Measurements from ENCODE around the gene TACR1.

TACR1 gene

DNA sequence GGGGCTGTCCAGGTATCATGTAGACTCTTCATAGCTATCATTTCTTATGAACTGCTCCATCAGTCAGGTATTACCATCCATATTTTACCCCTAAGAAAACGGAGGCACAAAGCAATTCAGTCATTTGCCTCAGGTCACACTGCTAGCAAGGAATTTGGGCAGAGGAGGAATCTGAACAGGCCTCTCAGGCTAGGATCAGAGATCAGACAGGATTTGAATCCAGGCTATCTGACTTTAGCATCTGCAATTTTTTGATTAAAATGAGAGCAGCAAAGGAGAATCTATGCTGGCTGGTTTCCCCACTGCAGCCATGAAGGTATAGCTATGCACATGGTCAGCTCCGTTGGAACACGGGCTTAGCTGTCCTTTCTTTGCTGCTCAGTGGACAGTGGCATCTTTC lies 60.1 kb downstream of the TACR1 start:
- DNase-seq = no peak

DNA sequence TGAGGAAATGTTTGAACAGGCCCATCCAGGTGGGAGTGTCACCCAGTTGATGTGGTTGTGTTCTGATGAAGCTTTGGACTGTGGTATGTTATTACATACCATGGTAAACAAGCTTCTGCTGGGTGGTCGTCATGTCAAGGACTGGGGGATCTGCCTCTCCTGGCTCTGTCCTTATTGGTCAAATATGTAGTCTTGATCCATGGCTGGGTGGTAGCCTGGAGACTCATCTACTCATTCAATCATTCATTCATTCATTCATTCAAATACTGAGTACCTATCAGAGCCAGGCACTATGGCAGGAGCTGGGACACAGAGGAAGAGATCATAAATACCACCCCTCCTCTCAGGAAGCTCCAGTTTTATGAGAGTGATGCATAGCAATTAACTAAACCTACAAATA lies 60.8 kb downstream of the TACR1 start:
- no peak for DNase-seq

DNA sequence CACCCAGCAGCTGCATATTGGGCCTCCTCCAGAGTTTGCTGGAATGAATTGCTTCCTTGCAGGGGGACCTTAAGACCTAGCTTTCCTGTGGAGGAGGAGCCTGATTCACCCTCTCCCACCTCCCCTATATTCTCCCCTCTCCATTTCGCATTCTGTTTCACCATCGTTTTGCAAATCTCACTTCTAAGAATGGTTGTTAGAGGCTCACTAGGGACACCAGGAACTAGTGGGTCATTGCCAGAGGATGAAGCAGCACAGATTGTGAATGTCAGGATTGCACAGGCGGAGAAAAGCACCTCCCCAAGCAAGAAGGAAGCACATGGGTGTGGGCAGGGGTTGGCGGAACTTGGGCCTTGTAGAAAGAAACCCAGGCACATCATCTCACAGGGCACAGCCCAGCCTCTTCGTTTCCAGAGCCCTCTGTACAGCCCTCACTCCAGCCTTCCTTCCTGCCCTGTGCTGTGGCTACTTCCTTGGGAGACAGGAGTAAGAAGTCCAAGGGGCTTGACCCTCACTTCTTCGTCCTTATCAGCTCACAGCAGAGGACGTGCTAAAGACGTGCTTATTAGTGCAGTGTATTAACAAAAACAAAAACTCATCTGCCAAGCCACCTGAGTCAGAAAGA lies 63.4 kb downstream of the TACR1 start:
- no peak for DNase-seq

GRCh38 chr2:75134860-75135259 lies 64.5 kb downstream of the TACR1 start:
- no peak for DNase-seq

GRCh38 chr2:75133621-75134570 lies 65.4 kb downstream of the TACR1 start:
- DNase-seq = no peak

DNA sequence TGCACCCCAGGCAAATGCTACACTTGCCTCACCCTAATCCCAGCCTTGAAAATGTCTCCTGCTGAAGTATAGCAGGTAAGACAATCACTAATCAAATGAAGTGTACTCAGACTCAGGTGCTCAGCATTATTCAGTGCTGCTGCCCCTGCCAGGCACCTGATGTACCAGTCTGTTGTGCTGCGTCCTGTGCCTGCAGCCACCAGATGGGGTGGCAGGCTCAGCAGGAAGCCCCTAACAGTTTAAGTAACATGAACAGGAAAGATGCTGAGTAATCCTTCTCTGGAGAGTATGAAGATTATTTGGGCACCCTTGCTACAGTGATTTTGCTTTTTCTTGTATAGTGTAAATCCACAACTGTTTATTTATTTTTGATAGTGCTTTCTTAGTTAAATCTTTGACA lies 69.1 kb downstream of the TACR1 start:
- no peak for DNase-seq

- no peak for DNase-seq
Observed at GRCh38 chr2:75123876-75124275, 75.4 kb downstream of the TACR1 start.

- DNase-seq = no peak
Observed at GRCh38 chr2:75113231-75113869, 86.0 kb downstream of the TACR1 start.

DNA sequence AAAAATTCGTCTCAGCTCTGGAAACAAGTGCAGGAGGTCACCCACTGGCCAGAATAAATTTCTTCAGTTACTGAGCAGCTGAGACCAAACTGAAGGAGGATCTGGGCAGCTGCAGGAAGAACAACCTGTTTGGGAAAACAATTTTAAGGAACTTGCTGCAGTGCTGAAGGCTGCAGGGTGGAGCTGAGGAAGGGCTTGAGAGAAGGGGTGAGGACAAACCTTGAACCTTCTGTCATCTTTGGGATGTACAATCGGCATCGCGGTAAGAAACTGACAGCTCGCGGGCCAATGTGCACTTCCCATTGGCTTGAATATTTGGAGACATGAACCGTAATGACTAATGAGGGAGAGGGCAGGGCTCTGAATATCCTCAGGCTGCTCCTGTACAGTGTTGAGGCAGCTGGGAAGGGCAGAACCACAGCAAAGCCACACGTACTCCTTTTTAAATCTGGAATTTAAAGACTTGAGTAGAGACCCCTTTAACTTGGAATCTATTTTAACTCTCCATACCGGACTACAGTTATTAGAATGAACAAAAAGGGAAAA lies 90.3 kb downstream of the TACR1 start:
- no peak for DNase-seq

- DNase-seq = no peak
Observed at GRCh38 chr2:75102011-75102410, 97.3 kb downstream of the TACR1 start.

DNA sequence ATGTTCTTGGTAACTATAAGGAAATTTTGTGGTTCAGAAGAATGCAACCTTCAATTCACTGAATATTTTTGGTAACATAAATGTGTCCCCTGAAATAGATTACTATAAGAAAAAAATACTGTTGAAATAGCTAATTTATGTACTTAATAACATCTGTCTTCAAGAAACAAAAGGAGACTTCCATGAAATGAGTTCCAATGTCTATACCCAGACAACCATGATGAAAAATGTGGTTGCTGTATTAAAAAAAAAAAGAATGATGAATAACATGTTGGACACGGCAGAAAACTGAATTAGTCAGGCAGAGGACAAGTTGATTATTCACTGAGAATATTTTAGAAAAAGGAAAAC lies 98.5 kb downstream of the TACR1 start:
- no peak for DNase-seq

DNA sequence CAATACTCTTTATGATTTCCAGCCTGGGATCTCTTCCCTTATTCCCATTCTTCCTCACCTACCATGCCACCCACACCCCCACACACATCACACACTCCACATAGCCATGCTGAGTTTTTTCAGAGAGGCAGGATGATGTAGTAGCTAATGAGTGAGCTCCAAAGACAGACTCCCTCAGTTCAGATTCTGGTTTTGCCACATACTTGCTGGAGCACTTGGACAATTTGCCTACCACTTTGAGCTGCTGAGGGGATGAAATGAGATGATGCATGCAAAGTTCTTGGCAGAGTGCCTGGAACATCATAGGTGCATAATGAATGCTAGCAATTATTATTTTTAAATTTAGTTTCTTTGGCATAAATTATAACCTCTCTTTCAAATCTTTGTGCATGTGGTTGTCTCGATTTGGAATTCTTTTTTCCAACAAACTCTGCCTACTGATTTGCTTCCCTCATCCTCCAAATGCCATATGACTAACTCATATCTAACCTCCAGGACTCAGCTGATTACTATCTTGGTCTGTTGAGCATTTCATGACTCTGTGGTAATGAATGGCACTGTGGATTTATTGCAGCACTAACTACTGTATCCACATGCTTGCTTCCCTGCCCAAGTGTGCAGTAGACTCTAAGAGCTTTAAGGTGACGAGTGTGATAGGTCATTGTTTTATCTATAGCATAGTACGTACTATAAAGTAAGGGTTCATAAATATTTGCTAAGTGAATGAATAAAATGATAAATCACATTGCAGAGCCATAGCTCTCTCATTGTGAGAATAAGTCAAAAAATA lies 99.1 kb downstream of the TACR1 start:
- DNase-seq = no peak

DNA sequence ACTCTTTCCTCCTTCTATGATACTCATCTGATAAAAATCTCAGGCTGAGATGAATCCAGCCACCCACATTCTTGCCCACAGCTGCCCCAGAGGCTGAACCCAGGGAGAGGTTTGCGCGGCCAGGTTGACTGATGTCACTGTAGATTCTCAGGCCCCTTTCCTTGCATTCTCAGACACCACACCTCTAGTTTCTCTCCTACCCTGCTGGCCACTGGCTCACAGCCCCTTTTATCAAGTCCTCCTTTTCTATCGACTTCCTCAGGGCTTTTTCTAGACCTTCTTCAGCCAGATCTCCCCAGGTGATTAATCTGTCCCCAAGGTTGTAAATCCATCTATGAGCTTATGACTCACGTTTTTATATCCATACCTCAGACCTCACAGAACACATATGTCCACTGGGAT lies 99.8 kb downstream of the TACR1 start:
- no peak for DNase-seq

GRCh38 chr2:75098856-75099255 lies 100.5 kb downstream of the TACR1 start:
- DNase-seq = no peak

- DNase-seq = no peak
Observed at GRCh38 chr2:75097831-75098230, 101.5 kb downstream of the TACR1 start.

DNA sequence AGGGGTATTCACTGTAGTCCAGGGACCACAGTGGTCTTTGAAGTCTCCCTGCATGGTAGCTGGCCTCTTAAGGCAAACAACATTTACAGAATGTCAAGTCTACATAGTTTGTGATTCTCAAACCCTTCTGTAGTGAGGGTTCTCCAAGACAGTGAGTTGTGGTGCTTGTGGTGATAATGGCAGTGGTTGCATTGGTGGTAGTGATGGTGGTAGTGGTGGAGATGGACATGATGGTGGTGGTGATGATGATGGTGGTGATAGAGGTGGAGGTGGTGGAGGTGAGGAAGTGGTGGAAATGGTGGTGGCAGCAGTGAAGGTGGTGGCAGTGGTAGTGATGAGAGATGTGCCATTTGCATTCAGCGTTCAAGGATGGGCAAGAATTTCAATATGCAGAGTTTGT lies 104.9 kb downstream of the TACR1 start:
- DNase-seq = no peak

DNA sequence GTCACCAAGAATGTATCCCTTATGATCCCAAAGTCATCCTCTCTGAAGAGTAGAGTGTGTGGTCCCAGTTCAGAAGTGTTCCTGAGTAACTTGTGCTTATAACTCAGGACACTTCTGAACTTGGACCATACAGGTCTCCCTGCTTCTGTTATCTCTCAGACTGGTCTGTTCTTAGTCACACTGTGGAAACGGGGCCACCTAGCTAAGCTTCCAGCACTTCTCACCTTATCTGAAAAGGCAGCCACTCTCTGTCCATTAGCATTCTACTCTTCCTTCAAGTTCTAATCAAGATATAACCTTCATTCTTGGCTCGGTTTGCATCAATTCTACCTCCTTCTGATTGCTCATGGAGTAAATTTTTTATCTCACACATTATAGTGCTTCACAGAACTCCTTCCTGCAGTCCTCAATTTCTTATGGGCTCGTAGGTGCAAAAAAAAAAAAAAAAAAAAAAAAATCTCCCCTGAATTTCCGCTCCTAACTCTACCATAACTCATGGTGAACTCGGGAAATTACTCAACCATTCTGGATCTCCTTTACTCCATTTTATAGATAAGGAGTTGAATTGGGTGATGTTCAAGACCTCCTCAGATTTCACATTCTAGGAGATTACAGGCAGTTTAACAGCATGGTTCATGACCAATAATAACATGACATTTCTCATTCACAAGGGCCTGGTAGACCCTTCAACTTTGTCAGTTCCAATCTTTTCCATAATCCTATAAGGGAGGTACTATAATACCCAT lies 108.4 kb downstream of the TACR1 start:
- DNase-seq = no peak

DNA sequence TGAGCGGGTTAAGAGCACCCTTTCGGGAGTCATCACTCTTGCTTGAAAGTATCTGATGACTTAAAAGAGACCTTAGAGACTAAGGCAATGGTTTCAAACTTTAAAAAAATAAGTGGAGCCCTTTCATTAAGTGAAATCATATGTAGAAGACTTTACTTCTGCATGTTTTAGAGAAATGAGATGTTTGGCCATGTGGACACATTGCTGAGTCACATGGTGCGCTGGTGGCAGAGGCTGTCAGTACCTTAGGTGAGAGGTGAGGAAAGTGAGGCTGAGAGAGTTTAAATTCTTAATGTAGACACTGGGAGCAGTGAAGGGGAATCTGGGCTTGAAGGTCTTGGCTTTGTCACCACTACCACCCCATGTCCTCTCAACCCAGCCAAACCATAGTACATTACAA lies 109.8 kb downstream of the TACR1 start:
- no peak for DNase-seq

- DNase-seq = no peak
Observed at GRCh38 chr2:75088791-75089190, 110.5 kb downstream of the TACR1 start.

DNA sequence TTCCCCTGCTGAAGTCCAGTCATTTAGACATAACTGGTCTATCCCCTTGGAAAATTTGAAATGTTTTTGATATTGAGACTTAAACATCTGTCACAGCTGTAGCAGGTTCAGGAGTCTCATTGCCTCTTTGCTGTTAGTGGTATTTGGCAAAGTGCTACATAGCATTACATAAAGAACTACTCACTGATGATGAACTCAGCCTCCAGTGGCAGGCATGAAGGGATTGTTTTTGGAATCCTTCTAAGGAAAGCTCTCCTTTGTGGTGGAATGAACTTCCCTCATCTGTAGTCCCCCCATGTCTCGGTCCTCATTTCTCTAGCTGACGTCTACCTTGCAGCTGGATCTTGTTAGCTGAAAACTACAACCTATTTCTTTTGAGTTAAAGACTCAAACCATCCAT lies 111.6 kb downstream of the TACR1 start:
- DNase-seq = no peak

DNA sequence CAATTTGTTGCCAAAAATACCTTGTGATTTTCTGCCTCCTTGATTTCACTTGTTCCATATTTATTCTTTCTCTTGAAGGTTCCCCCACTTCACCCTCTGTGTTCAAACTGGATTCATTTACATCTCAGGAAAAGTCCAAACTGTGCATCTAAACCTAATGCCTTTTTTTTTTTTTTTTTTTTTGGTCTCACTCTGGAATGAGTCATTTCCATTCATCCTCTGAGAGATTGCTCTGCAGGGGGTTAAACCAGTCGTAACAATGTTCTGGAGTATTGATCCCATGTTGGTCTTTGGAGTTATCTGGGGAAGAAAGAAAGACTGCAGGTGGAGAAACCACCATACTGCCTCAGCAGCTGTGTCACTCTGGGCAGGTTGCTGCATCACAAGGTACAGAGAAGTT lies 119.7 kb downstream of the TACR1 start:
- no peak for DNase-seq

- DNase-seq = no peak
Observed at GRCh38 chr2:75077909-75078308, 121.4 kb downstream of the TACR1 start.

Data from left hindlimb (tissue), 1 donor.